Measurements from ENCODE around the gene TMED5. TPM values are rescaled to one million over a fixed set of nuclear protein-coding genes. Genes with fewer than 3 reads are reported as not detected.
"Not testable (repeated sequence)": the region's sequence is repeated elsewhere in the genome, so short reads cannot be mapped to it uniquely, and the experiment has no call there.

TMED5 gene
- total RNA-seq, 1 donor from 2014 or later: 98.0 TPM

DNA sequence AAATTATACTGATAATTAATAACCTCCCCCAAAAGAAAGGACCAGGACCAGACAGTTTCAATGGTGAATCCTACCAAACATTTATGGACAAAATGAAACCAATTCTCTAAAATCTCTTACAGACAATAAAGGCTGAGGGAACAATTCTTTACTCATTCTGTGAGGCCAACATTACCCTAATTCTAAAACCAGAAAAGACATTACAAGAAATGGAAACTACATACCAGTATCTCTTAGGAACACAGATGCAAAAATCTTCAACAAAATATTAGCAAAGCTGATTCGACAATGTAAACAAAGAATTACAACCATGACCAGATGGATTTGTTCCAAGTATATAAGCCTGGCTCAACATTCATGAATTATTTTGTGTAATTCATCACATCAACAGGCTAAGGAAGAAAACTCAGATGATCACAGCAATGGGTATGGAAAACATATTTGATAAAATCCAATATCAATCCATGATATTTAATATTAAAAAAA, 8.6 kb downstream of the TMED5 start:
- DNase-seq (ENCODE audit: low spot score): no peak

DNA sequence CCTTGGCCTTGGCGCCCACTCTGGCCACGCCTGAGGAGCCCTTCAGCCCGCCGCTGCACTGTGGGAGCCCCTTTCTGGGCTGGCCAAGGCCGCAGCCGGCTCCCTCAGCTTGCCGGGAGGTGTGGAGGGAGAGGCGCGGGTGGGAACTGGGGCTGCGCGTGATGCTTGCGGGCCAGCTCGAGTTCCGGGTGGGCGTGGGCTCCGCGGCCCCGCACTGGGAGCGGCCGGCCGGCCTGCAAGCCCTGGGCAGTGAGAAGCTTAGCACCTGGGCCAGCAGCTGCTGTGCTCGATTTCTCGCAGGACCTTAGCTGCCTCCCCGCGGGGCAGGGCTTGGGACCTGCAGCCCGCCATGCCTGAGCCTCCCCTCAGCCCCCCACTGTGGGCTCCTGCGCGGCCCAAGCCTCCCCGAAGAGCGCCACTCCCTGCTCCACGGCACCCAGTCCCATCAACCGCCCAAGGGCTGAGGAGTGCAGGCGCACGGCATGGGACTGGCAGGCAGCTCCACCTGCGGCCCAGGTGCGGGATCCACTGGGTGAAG, 10.0 kb downstream of the TMED5 start:
- not testable (repeated sequence) for DNase-seq (ENCODE audit: low spot score)

DNA sequence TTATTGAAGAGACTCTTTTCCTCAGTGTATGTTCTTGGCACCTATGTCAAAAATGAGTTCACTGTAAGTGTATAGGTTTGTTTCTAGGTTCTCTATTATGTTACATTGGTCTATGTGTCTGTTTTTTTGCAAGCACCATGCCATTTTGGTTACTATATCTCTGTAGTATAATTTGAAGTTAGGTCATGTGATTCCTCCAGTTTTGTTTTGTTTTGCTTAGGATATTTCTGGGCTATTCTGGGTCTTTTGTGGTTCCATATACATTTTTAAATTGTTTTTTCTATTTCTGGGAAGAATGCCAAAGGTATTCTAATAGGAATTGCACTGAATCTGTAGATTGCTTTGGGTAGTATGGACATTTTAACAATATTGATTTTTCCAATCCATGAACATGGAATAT, 13.2 kb downstream of the TMED5 start:
- DNase-seq (ENCODE audit: low spot score): no peak

DNA sequence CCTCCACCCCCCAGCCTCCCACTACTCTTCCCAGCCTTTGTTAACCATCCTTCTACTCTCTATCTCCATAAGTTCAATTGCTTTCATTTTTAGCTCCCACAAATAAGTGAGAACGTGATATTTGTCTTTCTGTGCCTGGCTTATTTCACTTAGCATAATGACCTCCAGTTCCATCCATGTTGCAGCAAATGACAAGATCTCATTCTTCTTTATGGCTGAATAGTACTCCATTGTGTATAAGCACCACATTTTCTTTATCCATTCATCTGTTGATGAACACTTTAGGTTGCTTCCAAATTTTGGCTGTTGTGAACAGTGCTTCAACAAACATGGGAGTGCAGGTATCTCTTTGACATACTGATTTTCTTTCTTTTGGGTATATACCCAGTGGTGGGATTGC, 14.3 kb downstream of the TMED5 start:
- not testable (repeated sequence) for DNase-seq (ENCODE audit: low spot score)

DNA sequence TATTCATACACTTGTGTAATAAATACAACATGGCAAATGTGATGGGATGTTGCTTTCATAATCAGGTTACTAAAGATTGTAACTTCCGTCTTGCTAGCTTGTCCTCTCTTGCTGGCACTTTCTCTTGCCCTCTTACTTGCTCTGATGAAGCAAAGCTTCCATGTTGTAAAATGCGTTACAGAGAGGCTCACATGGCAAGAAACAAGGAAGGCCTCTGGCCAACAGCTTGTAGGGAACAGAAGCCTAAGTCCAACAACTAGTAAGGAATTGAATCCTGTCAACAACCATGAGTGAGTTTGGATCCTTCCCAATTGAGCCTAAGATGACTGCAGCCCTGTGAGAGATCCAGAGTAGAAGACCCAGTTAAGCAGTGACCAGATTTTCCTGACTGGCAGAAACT, 15.4 kb downstream of the TMED5 start:
- no peak for DNase-seq (ENCODE audit: low spot score)

DNA sequence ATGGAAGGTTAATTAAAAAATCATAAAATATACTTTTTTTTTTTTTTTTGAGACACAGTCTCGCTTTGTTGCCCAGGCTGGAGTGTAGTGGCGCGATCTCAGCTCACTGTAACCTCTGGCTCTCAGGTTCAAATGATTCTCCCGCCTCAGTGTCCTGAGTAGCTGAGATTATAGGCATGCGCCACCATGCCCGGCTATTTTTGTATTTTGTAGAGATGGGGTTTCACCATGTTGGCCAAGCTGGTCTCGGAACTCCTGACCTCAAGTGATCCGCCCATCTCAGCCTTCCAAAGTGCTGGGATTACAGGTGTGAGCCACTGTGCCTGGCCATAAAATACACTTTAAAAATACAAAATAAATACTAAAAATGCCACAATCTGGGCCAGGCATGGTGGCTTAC, 16.9 kb downstream of the TMED5 start:
- DNase-seq (ENCODE audit: low spot score): not testable (repeated sequence)

DNA sequence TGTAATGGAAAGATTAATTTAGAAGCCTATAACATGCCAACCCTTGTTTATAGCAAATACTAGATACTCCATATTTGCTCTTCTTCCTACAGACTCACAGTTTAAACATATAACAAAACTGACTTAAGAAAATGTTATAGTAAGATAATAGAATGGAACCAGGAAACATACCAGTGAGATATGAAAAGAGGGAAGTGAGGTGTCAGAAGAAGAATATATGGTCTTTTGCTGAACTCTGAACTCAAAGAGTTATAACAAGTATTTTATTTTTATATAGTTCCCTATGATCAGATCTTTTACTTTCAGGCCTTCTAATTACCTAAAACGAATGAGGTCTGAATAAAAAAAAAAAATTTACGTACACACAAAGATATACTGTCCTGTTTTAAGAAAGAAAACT, 20.9 kb downstream of the TMED5 start:
- DNase-seq (ENCODE audit: low spot score): no peak

DNA sequence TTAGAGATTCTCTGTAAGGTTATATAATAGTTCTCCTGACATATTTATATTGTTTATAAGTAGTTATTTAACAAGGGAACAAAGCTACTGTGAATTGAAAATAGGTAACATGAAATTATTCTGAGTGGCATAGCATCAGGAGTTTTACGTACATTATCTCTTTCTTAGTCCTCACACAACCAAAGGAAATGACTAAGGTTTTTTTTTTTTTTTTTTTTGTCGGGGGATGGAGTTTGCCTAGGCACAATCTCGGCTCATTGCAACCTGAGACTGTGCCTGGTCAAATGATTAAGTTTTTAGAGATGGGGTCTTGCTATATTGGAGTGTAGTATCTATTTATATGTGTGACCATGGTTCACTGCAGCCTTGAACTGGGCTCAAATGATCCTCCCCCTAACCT, 24.9 kb downstream of the TMED5 start:
- no peak for DNase-seq (ENCODE audit: low spot score)

DNA sequence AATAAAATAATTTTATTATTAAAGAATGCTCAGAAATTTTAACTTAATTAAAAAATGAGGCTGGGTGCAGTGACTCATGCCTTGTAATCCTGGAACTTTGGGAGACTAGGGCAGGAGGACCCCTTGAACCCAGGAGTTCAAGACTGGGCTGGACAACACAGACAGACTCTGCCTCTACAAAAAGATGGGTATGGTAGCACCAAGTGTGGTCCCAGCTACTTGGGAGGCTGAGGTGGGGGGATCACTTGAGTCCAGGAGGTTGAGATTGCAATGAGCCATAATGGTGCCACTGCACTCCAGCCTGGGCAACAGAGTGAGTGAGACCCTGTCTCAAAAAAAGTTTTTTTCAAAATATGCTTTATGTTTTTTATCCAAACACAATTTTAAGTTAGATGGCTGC, 25.3 kb downstream of the TMED5 start:
- DNase-seq (ENCODE audit: low spot score): no peak

DNA sequence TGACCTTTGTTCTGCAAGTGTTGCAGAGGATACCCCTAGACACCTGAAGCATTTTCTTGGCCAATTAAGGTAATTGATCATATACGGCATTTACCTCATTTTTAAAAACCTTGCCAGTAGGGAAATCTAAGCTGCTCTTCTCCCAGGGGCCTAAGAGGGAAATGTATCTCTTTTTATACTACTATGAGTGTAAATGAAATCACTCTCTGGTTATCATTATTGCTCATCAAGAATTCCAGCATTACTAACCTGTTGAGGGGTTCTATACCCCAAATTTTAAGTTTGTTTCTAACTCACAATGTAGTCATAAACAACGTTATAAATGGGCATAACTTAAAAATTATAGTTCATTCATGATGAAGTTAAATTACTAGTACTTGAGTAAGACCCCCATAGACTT, 27.4 kb downstream of the TMED5 start:
- no peak for DNase-seq (ENCODE audit: low spot score)

DNA sequence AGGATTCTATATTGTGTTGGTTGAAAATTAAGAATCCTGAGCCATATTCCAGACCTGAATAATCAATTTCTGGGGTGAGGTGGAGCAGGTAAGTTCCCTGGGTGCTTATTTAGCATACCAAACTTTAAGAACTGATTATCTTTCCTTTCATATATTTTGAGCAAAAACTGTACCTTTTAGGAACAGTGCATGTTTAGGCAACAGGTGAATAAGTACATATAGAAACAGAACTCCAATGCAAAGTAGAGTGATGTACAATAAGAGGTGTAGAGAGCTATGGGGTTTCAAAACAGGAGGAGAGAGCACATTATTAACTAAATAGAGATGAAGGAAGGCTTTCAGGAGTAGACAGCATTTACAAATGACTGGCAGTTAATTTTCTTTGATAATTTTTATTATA, 28.7 kb downstream of the TMED5 start:
- DNase-seq (ENCODE audit: low spot score): no peak

DNA sequence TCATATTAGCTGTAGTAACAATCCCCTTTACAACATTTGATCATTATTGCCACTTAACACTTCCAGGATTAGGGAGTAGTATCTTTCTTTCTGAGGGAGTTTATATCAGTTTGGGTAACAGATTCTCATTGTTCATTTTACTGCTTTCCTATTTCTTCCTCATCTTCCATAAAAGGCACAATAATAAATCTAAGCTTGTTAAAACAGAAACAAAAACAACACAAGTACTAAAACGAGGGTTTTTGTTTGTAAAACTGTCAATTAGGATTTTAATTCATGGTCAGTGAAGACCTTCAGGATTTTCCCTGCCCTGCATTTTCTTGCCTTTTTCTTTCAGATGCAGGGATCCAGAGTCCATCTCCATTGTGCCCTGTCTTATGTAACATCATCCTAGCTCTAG, 29.5 kb downstream of the TMED5 start:
- no peak for DNase-seq (ENCODE audit: low spot score)

DNA sequence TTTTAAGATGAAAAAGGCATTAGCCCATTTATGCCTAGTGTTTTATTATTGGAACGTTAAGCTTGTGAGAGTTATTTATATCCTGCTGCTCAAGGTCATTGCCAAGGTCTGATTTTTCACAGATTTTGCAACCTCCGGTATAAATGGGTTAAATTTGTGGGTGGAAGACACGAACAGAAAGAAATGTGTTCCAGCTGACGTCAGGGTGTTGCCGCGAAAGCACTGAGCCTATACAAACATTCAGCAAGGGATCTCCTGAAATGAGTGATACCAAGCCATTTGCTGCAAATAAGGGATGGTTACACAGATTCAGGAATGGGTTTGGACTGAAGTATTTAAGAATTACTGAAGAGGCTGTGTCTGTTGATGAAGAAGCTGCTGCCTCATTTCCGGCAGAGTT, 32.2 kb downstream of the TMED5 start:
- no peak for DNase-seq (ENCODE audit: low spot score)

DNA sequence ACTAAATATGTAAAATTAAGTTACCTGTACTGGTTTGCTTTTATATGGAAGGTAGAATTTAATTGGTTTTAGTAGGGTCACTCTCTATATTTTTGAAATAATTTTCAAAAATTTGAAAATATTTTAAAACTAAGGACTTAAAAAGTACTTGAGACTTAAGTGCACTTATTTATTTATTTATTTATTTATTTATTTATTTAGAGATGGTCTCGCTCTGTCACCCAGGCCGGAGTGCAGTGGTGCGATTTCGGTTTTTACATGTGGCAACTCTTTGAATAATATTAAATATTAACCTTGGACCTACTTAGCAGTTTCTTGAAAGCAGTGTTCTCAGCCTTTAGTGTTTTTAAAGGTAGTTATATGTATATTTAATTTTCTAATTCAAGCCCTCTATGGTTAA, 36.4 kb downstream of the TMED5 start:
- DNase-seq (ENCODE audit: low spot score): no peak

DNA sequence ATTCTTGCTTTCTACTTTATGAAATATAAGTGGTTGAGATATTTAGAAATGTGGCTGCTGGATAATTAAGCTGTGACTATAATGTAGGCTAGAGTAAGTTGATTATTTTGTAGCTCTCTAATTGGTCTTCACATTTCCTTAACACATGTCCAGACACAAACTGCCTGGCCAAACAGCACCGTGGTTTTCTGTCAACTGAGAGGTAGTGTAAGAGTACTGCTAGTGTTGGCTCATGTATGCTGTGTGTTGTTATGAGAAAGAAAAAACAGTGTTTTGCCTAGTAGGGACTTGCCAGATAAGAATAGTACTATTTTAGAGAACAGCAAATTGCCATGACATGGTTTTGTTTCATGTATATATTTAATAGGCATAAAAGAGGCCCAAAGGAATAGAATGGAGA, 37.1 kb downstream of the TMED5 start:
- DNase-seq (ENCODE audit: low spot score): no peak

DNA sequence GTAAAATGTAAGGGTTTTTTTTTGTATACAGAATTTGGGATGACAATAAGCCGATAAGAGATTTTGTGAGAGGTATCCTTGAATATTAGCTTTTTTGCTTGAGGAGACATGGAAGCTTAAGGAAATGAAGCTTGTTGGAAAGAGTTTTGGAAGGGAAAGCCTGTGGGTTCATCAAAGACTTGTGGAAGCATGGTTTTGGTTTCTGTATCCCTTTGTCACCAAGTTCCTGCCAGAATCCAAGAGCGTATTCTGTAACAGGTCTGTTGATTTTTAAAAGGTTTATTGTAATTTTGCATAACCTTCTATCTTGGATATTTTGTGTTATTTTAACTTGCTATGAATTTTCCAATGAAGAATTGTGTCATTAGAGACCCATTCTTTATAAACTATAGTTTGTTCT, 38.1 kb downstream of the TMED5 start:
- no peak for DNase-seq (ENCODE audit: low spot score)

DNA sequence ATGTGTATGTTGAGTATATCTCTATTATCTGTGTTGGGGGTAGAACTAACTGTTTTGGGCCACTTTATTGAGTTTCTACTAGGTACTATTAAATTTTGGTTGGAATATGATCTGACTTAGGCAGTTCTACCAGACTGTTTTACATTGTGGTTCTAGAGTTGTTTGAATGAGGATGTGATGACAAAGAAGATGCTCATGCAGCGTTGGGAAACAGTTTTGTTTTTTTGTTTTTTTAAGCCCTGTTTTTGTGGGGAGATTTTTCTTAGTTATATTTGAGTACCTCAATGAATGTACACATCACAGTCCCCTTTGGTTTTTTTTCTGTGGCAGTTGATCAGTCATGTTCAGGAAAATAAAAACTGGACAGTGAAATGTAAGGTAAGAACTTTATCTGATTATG, 40.1 kb downstream of the TMED5 start:
- DNase-seq (ENCODE audit: low spot score): no peak

DNA sequence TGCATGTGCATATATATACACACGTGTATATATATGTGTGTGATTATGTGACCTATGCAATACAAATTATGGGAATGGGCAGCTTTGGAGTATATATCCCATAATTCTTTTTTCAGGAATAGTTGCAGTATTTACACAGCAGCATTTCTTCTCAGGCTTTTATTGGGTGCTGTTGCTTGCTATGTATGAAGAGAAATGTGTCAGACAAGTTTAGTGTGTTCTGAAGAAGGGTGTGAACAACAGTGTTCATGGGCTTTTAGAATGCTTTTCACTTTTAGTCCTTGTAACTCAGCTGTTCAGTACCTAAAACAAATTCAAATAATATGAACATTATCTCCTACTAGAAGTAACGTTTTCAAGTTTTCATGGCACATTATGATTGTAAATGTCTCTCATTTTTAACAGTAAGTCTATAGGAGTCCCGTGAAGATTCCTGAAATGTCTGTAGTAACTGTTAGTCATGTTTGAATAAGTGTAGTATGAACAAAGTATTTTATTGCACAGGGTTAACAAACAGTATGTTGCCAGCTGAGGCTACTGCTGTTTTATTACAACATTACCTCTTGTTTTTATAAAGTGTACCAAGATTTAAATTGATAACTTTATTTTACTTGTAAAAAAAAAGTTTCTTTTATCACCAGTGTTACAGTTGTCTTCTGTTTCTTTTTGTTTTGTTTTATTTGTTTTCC, 42.5 kb downstream of the TMED5 start:
- no peak for DNase-seq (ENCODE audit: low spot score)

DNA sequence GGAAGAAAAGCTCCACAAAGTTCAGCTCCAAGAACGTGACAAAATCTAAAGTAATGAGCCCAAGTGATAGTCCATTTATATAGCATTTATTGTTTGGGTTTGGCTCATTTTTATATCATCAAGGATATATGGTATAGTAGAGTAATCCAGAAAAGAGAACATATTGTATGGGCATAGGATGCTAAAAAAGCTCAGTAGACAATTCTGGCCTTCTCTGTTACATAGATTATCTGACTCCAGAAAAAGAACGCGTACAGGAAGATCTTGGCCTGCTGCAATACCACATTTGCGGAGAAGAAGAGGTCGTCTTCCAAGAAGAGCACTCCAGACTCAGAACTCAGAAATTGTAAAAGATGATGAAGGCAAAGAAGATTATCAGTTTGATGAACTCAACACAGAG, 43.8 kb downstream of the TMED5 start:
- no peak for DNase-seq (ENCODE audit: low spot score)

DNA sequence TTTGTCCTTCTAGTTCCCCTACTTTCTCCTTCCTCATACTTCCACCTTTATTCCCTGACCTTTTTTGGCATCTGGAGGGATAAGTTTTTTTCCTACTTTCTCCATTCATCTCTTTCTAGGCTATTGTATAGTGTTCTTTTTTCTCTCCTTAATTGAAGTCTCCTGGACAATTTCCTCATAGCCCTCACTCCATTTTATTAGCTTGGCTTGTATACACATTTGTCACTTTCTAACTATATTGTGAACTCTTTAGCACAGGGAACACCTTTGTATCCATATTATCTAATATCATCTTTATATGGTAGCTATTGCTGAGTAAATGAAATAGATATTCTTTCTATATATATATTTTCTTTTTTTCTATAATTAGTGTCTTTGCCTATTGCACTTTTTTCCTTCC, 47.6 kb downstream of the TMED5 start:
- no peak for DNase-seq (ENCODE audit: low spot score)

DNA sequence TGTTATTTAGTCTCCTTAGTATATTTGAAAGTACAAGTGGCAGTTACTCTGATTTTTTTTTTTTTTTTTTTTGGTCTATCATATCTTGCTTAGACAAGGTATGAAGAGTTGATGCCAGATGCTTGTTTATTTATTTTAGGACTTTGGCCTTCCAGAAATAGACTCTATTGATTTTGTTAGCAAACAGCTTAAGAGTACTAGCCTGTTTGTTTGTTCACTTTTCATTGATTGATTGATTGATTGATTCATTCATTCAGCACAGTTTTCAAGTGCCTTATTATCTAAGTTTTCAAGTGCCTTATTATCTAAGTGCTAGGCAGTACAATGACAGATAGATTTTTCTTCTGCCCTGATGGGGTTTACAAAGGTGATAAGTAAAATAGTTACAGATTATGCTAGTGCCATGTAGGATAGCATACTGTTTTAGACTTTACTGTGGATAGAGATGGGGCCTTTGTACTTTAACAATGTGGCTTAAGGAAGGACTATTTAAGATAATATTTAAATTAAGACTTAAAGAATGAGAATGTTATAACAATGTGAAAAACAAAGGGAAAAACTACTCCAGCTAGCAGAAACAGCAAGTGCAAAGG, 50.6 kb downstream of the TMED5 start:
- no peak for DNase-seq (ENCODE audit: low spot score)

DNA sequence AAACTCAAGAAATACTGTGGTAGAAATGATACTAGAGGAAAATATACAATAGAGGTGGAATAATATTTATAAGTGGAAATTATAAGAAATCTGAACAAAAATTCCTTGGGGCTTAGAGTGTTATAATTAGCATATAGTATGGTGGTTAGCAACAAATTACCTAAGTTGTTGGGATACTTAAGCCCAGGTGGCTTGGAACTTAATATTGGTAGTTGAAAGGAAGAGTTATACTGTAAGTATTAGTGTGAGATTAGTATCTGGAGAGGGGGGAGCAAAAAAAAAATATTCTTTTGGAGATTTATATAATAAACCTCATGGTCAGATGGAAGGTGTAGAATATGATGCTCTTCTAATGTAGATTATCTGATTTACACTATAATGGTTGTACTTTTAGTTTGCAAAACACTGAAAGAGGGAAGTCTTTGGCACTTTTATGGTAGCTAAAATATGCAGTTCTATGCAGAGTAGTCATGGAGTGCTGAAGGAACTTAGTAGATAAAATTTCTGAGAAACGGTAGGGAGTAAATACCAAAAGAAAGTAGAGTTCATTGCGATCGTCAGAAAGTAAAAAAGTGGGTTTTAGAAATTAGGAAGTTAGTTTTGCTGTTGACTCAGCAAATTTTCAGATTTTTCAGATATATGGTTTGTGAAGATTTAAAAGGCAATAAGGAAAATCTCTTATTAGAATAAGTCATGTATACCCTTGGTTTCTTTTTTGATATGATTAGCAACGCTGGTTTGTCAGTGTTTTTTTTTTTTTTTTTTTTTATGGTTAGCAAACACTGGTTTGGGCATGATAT, 55.5 kb downstream of the TMED5 start:
- DNase-seq (ENCODE audit: low spot score): no peak

All from mucosa of gallbladder (tissue), 1 donor.